ENCODE results near the gene LY6G6F. TPM values are rescaled to one million over a fixed set of nuclear protein-coding genes. Genes with fewer than 3 reads are reported as not detected.

Gene LY6G6F
- total RNA-seq, 4 donors from 2014 or later = not detected

- no peaks in the 10 kb centered on the region for H3K36me3 ChIP-seq
- no peaks in the 10 kb centered on the region for H3K9me3 ChIP-seq
- TF ChIP-seq EP300 (IDR thresholded peaks at IDR 0.05) = no peak
- TF ChIP-seq, protein P1, sequence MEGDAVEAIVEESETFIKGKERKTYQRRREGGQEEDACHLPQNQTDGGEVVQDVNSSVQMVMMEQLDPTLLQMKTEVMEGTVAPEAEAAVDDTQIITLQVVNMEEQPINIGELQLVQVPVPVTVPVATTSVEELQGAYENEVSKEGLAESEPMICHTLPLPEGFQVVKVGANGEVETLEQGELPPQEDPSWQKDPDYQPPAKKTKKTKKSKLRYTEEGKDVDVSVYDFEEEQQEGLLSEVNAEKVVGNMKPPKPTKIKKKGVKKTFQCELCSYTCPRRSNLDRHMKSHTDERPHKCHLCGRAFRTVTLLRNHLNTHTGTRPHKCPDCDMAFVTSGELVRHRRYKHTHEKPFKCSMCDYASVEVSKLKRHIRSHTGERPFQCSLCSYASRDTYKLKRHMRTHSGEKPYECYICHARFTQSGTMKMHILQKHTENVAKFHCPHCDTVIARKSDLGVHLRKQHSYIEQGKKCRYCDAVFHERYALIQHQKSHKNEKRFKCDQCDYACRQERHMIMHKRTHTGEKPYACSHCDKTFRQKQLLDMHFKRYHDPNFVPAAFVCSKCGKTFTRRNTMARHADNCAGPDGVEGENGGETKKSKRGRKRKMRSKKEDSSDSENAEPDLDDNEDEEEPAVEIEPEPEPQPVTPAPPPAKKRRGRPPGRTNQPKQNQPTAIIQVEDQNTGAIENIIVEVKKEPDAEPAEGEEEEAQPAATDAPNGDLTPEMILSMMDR (IDR thresholded peaks at IDR 0.05) = no peak
- TF ChIP-seq POLR2A (IDR thresholded peaks at IDR 0.05) = no peak
- no peak for TF ChIP-seq POLR2AphosphoS5 (IDR thresholded peaks at IDR 0.05)
- H3K4me3 ChIP-seq = no peak overlapping the region
- H3K4me1 ChIP-seq = peaks cover 0 to 11% (median 0%) of the 10 kb centered on the region in 3 donors
- no peaks in the 10 kb centered on the region for H3K27me3 ChIP-seq
- no peak overlapping the region for H3K27ac ChIP-seq
- ATAC-seq = no peak
- 80 to 90% methylated on average over 2 to 5 of the region's 8 CpGs for WGBS, 2 donors (ENCODE audit: low coverage in 1 of 2)
These were observed 42.8 kb downstream of the LY6G6F start for GRCh38 chr6:31749301-31750036.

DNA sequence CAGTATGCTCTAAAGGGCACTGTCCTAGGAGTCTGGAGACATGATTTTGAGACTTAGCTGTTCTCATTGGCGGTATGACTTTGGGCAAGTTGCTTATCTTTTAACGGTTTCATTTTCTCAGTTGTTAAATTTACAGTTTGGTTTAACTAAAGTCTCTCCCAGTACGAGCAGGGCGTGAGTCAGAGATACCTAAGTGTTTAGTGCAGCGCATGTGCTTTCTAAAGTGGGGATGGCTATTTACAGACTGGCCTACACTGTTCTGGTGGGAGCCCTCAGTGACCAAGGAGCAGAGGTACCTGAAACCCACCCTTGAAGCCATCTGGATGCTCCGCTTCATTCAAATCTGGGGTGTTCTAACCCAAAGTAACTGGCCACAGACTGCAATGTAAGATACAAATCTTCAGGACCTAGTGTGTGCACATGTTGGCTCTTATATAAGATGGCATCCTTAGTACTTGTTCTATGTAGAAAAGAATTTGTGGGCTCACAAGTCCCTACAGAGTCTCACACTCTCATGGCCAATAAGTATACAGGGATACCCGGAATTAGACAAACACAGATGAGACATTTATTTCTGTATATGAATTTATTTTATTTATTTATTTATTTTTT, 43.9 kb downstream of the LY6G6F start:
- Histone ChIP-seq H3K27ac (no peak overlapping the region), H3K36me3 (no peaks in the 10 kb centered on the region), H3K4me3 (no peak overlapping the region), H3K27me3 (no peaks in the 10 kb centered on the region), H3K9me3 (no peaks in the 10 kb centered on the region), H3K4me1 (peaks cover 0 to 11% (median 0%) of the 10 kb centered on the region in 3 donors)
- TF ChIP-seq POLR2A (IDR thresholded peaks at IDR 0.05) (no peak), EP300 (IDR thresholded peaks at IDR 0.05) (no peak), POLR2AphosphoS5 (IDR thresholded peaks at IDR 0.05) (no peak)
- TF ChIP-seq, protein P1 (IDR thresholded peaks at IDR 0.05) = no peak
- no peak for ATAC-seq
- WGBS, 2 donors (ENCODE audit: low coverage in 1 of 2) = 84 to 98% methylated on average over 6 to 7 of the region's 7 CpGs

DNA sequence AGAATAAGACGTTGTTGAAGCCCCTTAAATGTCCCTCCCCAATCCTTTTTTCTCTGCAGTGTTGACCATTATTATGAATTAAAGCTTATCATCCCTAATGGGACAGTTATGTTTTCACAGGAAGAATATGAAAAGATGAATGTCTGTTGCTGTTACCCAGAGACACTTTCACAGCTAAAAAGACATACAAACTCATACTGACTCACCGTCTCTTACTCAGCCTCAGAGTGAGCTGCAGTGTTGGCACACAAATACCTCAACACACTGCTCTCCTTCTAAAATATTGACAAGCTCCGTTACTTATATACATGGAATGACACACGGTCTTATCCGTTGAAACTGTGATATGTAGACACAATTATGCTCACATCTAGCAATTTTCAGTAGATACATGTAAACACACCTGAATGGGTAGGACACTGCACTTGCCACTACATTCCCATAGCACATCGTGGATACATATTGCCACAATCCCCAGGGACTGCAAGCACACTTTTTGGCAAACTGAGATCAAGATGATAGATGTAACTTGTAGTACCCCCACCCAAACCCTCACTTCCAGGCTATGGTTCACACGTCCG, 46.2 kb downstream of the LY6G6F start:
- Histone ChIP-seq H3K36me3 (no peaks in the 10 kb centered on the region), H3K4me1 (no peaks in the 10 kb centered on the region), H3K9me3 (no peaks in the 10 kb centered on the region), H3K27ac (no peak overlapping the region), H3K4me3 (no peak overlapping the region), H3K27me3 (no peaks in the 10 kb centered on the region)
- no peak for TF ChIP-seq POLR2AphosphoS5 (IDR thresholded peaks at IDR 0.05)
- no peak for TF ChIP-seq POLR2A (IDR thresholded peaks at IDR 0.05)
- TF ChIP-seq EP300 (IDR thresholded peaks at IDR 0.05) = no peak
- TF ChIP-seq, protein P1 (IDR thresholded peaks at IDR 0.05) = no peak
- WGBS, 2 donors (ENCODE audit: low coverage in 1 of 2) = 32 to 56% methylated on average over 6 of the region's 8 CpGs
- ATAC-seq = no peak

DNA sequence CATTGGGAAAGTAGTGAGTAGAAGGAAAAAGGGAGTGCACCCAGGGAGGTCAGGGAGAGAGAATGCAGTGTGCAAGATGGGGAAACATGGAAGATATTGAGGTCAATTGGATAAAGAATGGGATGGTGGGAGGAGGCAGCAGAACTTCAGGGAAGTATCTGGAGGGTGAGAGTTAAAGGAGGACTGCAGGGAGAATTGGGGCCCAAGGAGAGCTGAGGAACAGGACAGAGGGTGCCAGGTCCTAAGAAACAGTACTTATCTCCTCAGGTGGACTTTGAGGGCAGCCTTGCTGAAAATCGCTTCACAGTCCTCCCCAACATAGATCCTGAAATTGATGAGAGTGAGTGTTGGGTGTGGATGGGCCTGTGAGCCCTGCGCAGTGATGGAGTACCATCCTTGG, 51.6 kb downstream of the LY6G6F start:
- Histone ChIP-seq H3K4me1 (peaks cover 0 to 2% (median 0%) of the 10 kb centered on the region in 3 donors), H3K36me3 (peaks cover 0 to 25% of the 10 kb centered on the region in 2 donors), H3K27me3 (no peaks in the 10 kb centered on the region), H3K27ac (no peak overlapping the region), H3K9me3 (no peaks in the 10 kb centered on the region), H3K4me3 (no peak overlapping the region)
- no peak for ATAC-seq
- WGBS, 2 donors (ENCODE audit: low coverage in 1 of 2) = 100% methylated on average over 1 to 2 of the region's 2 CpGs
- TF ChIP-seq POLR2A (IDR thresholded peaks at IDR 0.05) (no peak), POLR2AphosphoS5 (IDR thresholded peaks at IDR 0.05) (no peak), EP300 (IDR thresholded peaks at IDR 0.05) (no peak)
- TF ChIP-seq, protein P1 (IDR thresholded peaks at IDR 0.05) = no peak

Small RNA genes lying within 50 kb of the gene (small RNA-seq; reads per million reads assigned to genes)
- gene LY6G6D = 0 reads per million in 4 donors
- 0 to 0.37 (median 0) reads per million in 4 donors for gene MIR4646
- 0 reads per million in 4 donors for gene RF00019
- 0 reads per million in 4 donors for gene RNU6-850P

Other genes starting within 250 kb of the LY6G6F start
- 1 to 10 TPM; 1.7 to 4.8 (median 2.0) TPM for gene MICB, start 208.7 kb upstream of the LY6G6F start, total RNA-seq
- gene MCCD1, start 177.9 kb upstream of the LY6G6F start, total RNA-seq = not detected
- 100 to 1,000 TPM; 125 to 327 (median 217) TPM for gene DDX39B, start 164.9 kb upstream of the LY6G6F start, total RNA-seq
- 1 to 10 TPM; 1.3 to 5.7 (median 2.9) TPM for gene ATP6V1G2, start 160.3 kb upstream of the LY6G6F start, total RNA-seq
- gene NFKBIL1, start 159.3 kb upstream of the LY6G6F start, total RNA-seq = 10 to 100 TPM; 21.3 to 44.2 (median 28.5) TPM
- gene LTA, start 134.6 kb upstream of the LY6G6F start, total RNA-seq = not detected
- under 1 TPM in 1 of 4 donors, not detected in 3; 0.81 TPM for gene TNF, start 131.3 kb upstream of the LY6G6F start, total RNA-seq
- under 1 TPM in 1 of 4 donors, not detected in 3; 0.57 TPM for gene LTB, start 124.4 kb upstream of the LY6G6F start, total RNA-seq
- gene LST1, start 120.6 kb upstream of the LY6G6F start, total RNA-seq = 1 to 10 TPM; 1.4 to 7.7 (median 6.9) TPM
- gene NCR3, start 113.9 kb upstream of the LY6G6F start, total RNA-seq = not detected
- gene AIF1, start 91.6 kb upstream of the LY6G6F start, total RNA-seq = 10 to 100 TPM in 3 of 4 donors, 1 to 10 TPM in 1; 5.6 to 46.4 (median 21.3) TPM
- gene PRRC2A, start 86.2 kb upstream of the LY6G6F start, total RNA-seq = 100 to 1,000 TPM in 1 of 4 donors, 10 to 100 TPM in 3; 47.9 to 137 (median 76.2) TPM
- 100 to 1,000 TPM; 131 to 252 (median 190) TPM for gene BAG6, start 54.2 kb upstream of the LY6G6F start, total RNA-seq
- 1 to 10 TPM in 3 of 4 donors, under 1 TPM in 1; 0.62 to 7.4 (median 3.2) TPM for gene APOM, start 51.0 kb upstream of the LY6G6F start, total RNA-seq
- 10 to 100 TPM; 30.0 to 40.0 (median 36.1) TPM for gene C6orf47, start 46.1 kb upstream of the LY6G6F start, total RNA-seq
- 10 to 100 TPM; 17.1 to 22.3 (median 17.9) TPM for gene GPANK1, start 41.9 kb upstream of the LY6G6F start, total RNA-seq
- 100 to 1,000 TPM; 162 to 197 (median 167) TPM for gene CSNK2B, start 40.8 kb upstream of the LY6G6F start, total RNA-seq
- gene LY6G5B, start 36.9 kb upstream of the LY6G6F start, total RNA-seq = 1 to 10 TPM in 3 of 4 donors, under 1 TPM in 1; 0.10 to 9.3 (median 3.9) TPM
- 1 to 10 TPM in 1 of 4 donors, under 1 TPM in 1, not detected in 2; 0.94 to 1.9 TPM for gene LY6G5C, start 25.8 kb upstream of the LY6G6F start, total RNA-seq
- gene ABHD16A, start 3.5 kb upstream of the LY6G6F start, total RNA-seq = 10 to 100 TPM; 37.4 to 49.8 (median 47.2) TPM
- gene LY6G6D, start 8.5 kb downstream of the LY6G6F start, total RNA-seq = not detected
- gene LY6G6C, start 14.9 kb downstream of the LY6G6F start, total RNA-seq = not detected
- under 1 TPM in 1 of 4 donors, not detected in 3; 0.54 TPM for gene MPIG6B, start 16.5 kb downstream of the LY6G6F start, total RNA-seq
- gene DDAH2, start 22.4 kb downstream of the LY6G6F start, total RNA-seq = 100 to 1,000 TPM in 2 of 4 donors, 10 to 100 TPM in 2; 75.6 to 127 (median 99.0) TPM
- gene CLIC1, start 29.7 kb downstream of the LY6G6F start, total RNA-seq = 100 to 1,000 TPM; 191 to 427 (median 276) TPM
- gene MSH5, start 33.1 kb downstream of the LY6G6F start, total RNA-seq = 10 to 100 TPM in 1 of 4 donors, 1 to 10 TPM in 3; 1.9 to 12.7 (median 6.7) TPM
- gene SAPCD1, start 55.8 kb downstream of the LY6G6F start, total RNA-seq = 1 to 10 TPM in 1 of 4 donors, under 1 TPM in 1, not detected in 2; 0.93 to 1.1 TPM
- gene VWA7, start 70.5 kb downstream of the LY6G6F start, total RNA-seq = under 1 TPM; 0.12 to 0.54 (median 0.31) TPM
- gene VARS1, start 88.9 kb downstream of the LY6G6F start, total RNA-seq = 10 to 100 TPM; 25.4 to 50.6 (median 29.9) TPM
- gene LSM2, start 100.1 kb downstream of the LY6G6F start, total RNA-seq = 10 to 100 TPM; 18.0 to 31.7 (median 28.5) TPM
- 1 to 10 TPM; 1.9 to 3.9 (median 2.6) TPM for gene HSPA1L, start 108.4 kb downstream of the LY6G6F start, total RNA-seq
- gene HSPA1A, start 108.7 kb downstream of the LY6G6F start, total RNA-seq = 100 to 1,000 TPM; 287 to 496 (median 351) TPM
- 100 to 1,000 TPM; 198 to 260 (median 219) TPM for gene HSPA1B, start 120.9 kb downstream of the LY6G6F start, total RNA-seq
- gene NEU1, start 156.0 kb downstream of the LY6G6F start, total RNA-seq = 10 to 100 TPM; 28.2 to 39.1 (median 30.5) TPM
- gene SLC44A4, start 172.1 kb downstream of the LY6G6F start, total RNA-seq = 1 to 10 TPM in 2 of 4 donors, not detected in 2; 1.1 to 4.5 TPM
- gene EHMT2, start 190.8 kb downstream of the LY6G6F start, total RNA-seq = 10 to 100 TPM; 29.5 to 43.4 (median 35.5) TPM
- 1 to 10 TPM in 2 of 4 donors, under 1 TPM in 2; 0.40 to 2.0 (median 0.86) TPM for gene ZBTB12, start 195.2 kb downstream of the LY6G6F start, total RNA-seq
- 10 to 100 TPM in 3 of 4 donors, 1 to 10 TPM in 1; 3.3 to 33.4 (median 14.4) TPM for gene C2, start 220.9 kb downstream of the LY6G6F start, total RNA-seq
- 10 to 100 TPM in 3 of 4 donors, 1 to 10 TPM in 1; 8.1 to 42.6 (median 23.1) TPM for gene CFB, start 239.2 kb downstream of the LY6G6F start, total RNA-seq